AG09319 (cell line): ENCODE data around the gene CADM2.

ENCODE experiments used
- DNase-seq: peaks from one replicate; pipeline ENCODE4 v3.0.0-alpha.2; 2010; ENCODE audit warnings: low read depth; ENCODE audit errors: extremely low read depth
- TF ChIP-seq, protein P1 (sequence below): IDR thresholded peaks from 2 replicates; pipeline ENCODE4 v1.5.1; 2011; ENCODE audit warnings: low read depth, mild to moderate bottlenecking, inconsistent platforms, low read length, moderate library complexity

The CADM2 gene

DNA sequence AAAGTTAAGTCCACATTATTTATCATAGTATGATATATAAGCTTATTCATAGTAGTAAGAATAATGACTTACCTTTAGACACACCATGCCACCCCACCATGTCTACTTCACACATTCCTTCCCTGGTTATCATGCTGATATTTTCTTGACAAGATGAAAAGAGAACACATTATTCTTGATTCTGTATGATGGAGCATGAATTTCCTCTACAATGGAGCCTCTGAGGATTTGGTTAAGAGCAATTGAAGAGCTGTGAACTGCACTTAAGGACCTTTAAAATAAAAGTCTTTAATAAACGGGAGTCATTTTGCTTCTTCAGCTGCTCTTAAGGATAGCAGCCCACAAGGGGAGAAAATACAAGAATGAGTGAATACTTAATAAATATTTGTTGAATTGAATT, 226.7 kb downstream of the CADM2 start:
- TF ChIP-seq, protein P1, sequence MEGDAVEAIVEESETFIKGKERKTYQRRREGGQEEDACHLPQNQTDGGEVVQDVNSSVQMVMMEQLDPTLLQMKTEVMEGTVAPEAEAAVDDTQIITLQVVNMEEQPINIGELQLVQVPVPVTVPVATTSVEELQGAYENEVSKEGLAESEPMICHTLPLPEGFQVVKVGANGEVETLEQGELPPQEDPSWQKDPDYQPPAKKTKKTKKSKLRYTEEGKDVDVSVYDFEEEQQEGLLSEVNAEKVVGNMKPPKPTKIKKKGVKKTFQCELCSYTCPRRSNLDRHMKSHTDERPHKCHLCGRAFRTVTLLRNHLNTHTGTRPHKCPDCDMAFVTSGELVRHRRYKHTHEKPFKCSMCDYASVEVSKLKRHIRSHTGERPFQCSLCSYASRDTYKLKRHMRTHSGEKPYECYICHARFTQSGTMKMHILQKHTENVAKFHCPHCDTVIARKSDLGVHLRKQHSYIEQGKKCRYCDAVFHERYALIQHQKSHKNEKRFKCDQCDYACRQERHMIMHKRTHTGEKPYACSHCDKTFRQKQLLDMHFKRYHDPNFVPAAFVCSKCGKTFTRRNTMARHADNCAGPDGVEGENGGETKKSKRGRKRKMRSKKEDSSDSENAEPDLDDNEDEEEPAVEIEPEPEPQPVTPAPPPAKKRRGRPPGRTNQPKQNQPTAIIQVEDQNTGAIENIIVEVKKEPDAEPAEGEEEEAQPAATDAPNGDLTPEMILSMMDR = no peak
- DNase-seq = no peak

- DNase-seq = no peak
- TF ChIP-seq, protein P1 = no peak
Measured at GRCh38 chr3:85189731-85190130, 230.9 kb downstream of the CADM2 start.

DNA sequence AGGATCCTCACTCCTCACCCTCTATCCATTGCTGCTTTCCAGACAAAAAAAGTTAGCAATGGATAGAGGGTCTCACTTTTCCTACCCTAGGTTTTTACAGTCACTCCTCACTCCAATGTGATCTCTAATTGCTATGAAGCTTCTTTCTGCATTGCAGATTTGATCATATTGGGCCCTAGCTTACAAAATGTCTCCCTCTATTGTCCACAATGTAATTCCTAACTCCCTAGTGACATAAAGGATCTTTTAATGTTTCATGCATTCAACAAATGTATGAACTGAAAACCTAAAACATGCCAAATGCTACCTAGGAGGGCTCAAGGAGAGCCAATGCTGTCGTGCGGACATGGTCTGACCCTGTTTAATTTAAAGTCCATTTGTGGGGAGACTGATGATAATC, 234.8 kb downstream of the CADM2 start:
- DNase-seq = no peak
- TF ChIP-seq, protein P1 = no peak

DNA sequence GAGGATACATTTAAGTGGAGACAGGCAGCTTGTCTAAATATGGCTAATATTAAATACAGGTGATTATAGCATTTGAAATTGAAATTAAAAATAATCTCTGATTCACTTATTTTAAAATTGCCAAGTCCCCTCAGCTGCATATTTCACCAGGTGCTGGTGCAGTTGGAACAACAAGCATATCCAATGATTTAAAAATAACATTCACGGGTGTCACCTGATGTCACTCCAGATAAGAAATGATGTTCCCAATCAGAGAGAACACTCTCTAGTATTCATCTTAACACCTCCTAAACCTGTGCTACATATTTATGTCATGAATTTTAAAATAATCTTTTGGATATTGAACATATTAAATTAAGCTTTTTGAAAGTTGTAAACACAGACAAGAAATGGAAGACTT, 249.9 kb downstream of the CADM2 start:
- TF ChIP-seq, protein P1 = no peak

GRCh38 chr3:85210540-85210939, 251.8 kb downstream of the CADM2 start:
- TF ChIP-seq, protein P1 = no peak
- DNase-seq = no peak

More for the DNA sequence above, 249.9 kb downstream of the CADM2 start:
- no peak for DNase-seq

- TF ChIP-seq, protein P1 = no peak
- no peak for DNase-seq
Measured at GRCh38 chr3:85228966-85229365, 270.2 kb downstream of the CADM2 start.

DNA sequence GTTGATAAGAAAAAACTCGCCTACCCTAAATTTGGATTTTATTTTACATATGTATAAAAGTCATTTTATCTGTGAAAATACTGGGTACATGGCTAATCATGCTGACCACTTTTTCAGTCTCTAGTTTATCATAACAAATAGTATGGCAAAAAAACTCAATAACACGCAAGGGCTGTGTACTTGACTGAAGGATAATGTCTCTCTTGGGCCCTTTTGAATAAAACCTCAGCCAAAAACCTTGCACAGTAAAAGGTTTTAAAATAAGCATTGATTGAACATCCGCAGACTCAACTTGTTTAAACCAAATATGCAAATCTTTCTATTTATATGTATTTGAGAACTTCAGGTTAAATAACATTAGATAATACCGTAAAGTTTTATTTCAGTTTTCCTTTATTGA, 285.3 kb downstream of the CADM2 start:
- no peak for DNase-seq
- TF ChIP-seq, protein P1 = no peak
